Activated T-cell treated with anti-CD3 and anti-CD28 coated beads, Interleukin-2, amount 50 U/mL, for 72 hours (primary cell): ENCODE data around the gene ZFYVE21. TPM values are rescaled to one million over a fixed set of nuclear protein-coding genes. Genes with fewer than 3 reads are reported as not detected.

Experiments used
- ATAC-seq, 2 donors: fragments of 150-1000 bp; cut with Tn5 transposase; replicated peaks in 1 of 2; 2 replicates each; pipeline ENCODE4 v1.10.0; 2021; ENCODE audit warnings: moderate library complexity in 2 of 2, mild to moderate bottlenecking in 1 of 2
- DNase-seq, 2 donors: peaks; one replicate each; pipeline ENCODE4 v3.0.0; 2021 to 2022; ENCODE audit warnings: mixed read lengths in 1 of 2
- H3K27ac Mint-ChIP-seq: one replicate; pipeline ENCODE4 v1.8.0; 2022; ENCODE audit warnings: mild to moderate bottlenecking, moderate library complexity, mixed read lengths
- H3K27me3 Mint-ChIP-seq: one replicate; pipeline ENCODE4 v1.8.0; 2022; ENCODE audit warnings: low read depth, mixed read lengths
- H3K36me3 Mint-ChIP-seq, 2 donors: one replicate each; pipeline ENCODE4 v1.8.0; 2022; ENCODE audit warnings: mixed read lengths in 2 of 2, mild to moderate bottlenecking in 1 of 2; ENCODE audit not compliant: insufficient read depth in 2 of 2
- H3K4me1 Mint-ChIP-seq: one replicate; pipeline ENCODE4 v1.8.0; 2022; ENCODE audit warnings: low read depth, mixed read lengths
- H3K4me3 Mint-ChIP-seq, 2 donors: one replicate each; pipeline ENCODE4 v1.8.0; 2022; ENCODE audit warnings: mild to moderate bottlenecking in 2 of 2, mixed read lengths in 2 of 2, moderate library complexity in 2 of 2
- H3K9me3 Mint-ChIP-seq, 2 donors: one replicate each; pipeline ENCODE4 v1.8.0; 2022; ENCODE audit warnings: mixed read lengths in 2 of 2
- total RNA-seq, 2 donors: library from RNA; stranded (reverse); gene quantifications; one replicate each; pipeline ENCODE4 v1.2.3, GENCODE V29; 2022

Gene ZFYVE21
- total RNA-seq, 2 donors from 2014 or later = 11.6 to 15.7 TPM

- Mint-ChIP-seq H3K36me3 (no peaks in the 10 kb centered on the region), H3K9me3 (no peaks in the 10 kb centered on the region), H3K4me3 (no peak overlapping the region), H3K4me1 (no peaks in the 10 kb centered on the region), H3K27me3 (no peaks in the 10 kb centered on the region), H3K27ac (no peak overlapping the region)
- ATAC-seq = no peak
- no peak for DNase-seq
These were observed 26.3 kb downstream of the ZFYVE21 start for GRCh38 chr14:103741876-103742275.

DNA sequence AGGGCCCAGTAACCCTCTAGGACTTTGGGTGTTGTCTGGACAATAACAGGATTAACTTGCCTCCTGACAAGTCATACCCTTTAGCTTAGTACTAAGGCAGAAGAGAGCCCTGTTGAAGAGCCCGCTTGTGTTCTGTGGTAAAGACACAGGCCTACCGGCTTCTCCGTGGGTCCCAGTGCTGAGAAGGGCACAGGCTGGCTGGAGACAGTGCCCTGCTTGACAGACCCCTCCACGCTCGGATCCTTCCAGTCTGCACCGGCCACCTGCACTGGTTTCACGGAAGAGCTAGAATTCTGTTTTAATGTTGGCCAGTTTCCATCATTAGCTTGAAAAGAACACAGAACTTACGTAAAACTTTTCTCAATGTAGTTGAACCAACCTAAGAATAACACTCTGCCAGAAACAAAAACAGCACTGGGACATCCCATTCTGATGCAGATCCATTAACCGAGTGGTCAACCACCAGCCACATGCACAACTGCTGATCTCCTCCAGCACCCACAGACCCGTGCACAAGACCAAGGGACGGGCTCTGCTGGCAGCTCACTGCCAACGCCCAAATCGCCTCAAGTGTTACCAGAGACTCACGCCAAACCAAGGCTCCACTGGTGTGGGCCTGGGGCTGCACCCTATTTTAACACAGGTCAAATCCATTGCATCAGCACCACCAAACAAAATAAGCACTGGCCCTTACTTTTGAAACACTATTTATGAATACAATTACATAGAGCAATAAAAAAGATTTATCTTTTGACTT, 27.1 kb downstream of the ZFYVE21 start:
- H3K4me3 Mint-ChIP-seq = no peak overlapping the region
- H3K4me1 Mint-ChIP-seq = no peaks in the 10 kb centered on the region
- H3K9me3 Mint-ChIP-seq = no peaks in the 10 kb centered on the region
- no peak overlapping the region for H3K27ac Mint-ChIP-seq
- DNase-seq (no peak), ATAC-seq (no peak)
- no peaks in the 10 kb centered on the region for H3K27me3 Mint-ChIP-seq
- no peaks in the 10 kb centered on the region for H3K36me3 Mint-ChIP-seq

- H3K9me3 Mint-ChIP-seq = no peaks in the 10 kb centered on the region
- no peaks in the 10 kb centered on the region for H3K27me3 Mint-ChIP-seq
- ATAC-seq (no peak), DNase-seq (no peak)
- peaks cover 8% of the 10 kb centered on the region for H3K4me1 Mint-ChIP-seq
- H3K27ac Mint-ChIP-seq = no peak overlapping the region
- no peaks in the 10 kb centered on the region for H3K36me3 Mint-ChIP-seq
- no peak overlapping the region for H3K4me3 Mint-ChIP-seq
These were observed 28.1 kb downstream of the ZFYVE21 start for GRCh38 chr14:103743691-103744090.

GRCh38 chr14:103744621-103745395, 29.2 kb downstream of the ZFYVE21 start:
- Mint-ChIP-seq H3K27me3 (no peaks in the 10 kb centered on the region), H3K4me3 (no peak overlapping the region), H3K4me1 (peaks cover 18% of the 10 kb centered on the region), H3K27ac (no peak overlapping the region), H3K36me3 (no peaks in the 10 kb centered on the region), H3K9me3 (no peaks in the 10 kb centered on the region)
- ATAC-seq (no peak), DNase-seq (no peak)

- ATAC-seq = no peak
- no peak for DNase-seq
- H3K4me1 Mint-ChIP-seq = peaks cover 23% of the 10 kb centered on the region
- no peaks in the 10 kb centered on the region for H3K9me3 Mint-ChIP-seq
- no peaks in the 10 kb centered on the region for H3K27me3 Mint-ChIP-seq
- no peak overlapping the region for H3K27ac Mint-ChIP-seq
- no peaks in the 10 kb centered on the region for H3K36me3 Mint-ChIP-seq
- no peak overlapping the region for H3K4me3 Mint-ChIP-seq
These were observed 29.8 kb downstream of the ZFYVE21 start for GRCh38 chr14:103745424-103745823.

GRCh38 chr14:103746701-103747100, 31.1 kb downstream of the ZFYVE21 start:
- no peaks in the 10 kb centered on the region for H3K27me3 Mint-ChIP-seq
- no peaks in the 10 kb centered on the region for H3K36me3 Mint-ChIP-seq
- H3K4me3 Mint-ChIP-seq = no peak overlapping the region
- H3K9me3 Mint-ChIP-seq = no peaks in the 10 kb centered on the region
- ATAC-seq (no peak), DNase-seq (no peak)
- no peak overlapping the region for H3K27ac Mint-ChIP-seq
- H3K4me1 Mint-ChIP-seq = peaks cover 23% of the 10 kb centered on the region

DNA sequence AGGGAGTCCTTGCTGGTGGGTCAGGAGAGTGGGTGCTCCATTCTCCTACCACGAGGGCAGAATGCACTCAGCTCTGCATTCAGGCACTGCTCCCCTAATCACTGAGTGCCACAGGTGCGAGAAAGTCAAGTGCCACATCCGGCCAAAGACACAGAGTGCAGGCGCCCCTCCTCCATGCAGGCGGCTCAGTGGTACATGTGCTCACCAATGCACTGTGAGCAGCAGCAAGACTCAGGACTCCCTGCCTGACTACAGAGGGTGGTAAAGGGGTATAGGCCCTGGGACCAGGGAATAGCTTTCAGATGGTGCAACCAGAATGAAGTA, 32.9 kb downstream of the ZFYVE21 start:
- peak; percentile 52 for DNase-seq

DNA sequence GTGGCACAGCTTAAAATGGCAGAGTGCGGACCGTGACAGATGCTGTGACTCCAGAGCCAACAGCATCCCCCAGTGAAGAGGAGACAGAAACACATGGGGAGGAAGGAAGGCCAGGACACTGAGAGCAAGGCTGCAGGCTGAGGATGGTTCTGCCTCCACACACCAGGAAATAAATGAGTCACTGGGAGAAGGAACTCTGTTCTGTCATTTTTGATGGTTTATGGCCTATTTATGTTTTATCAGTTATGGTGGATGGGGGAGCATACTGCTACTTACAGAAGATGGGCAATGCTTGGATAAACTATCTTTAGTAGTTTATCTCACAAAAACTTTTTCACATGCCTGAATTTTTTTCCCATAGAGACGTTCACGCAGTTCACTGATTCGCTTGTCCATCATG, 33.8 kb downstream of the ZFYVE21 start:
- DNase-seq = no peak
- H3K4me3 Mint-ChIP-seq = no peak overlapping the region
- no peaks in the 10 kb centered on the region for H3K27me3 Mint-ChIP-seq
- H3K36me3 Mint-ChIP-seq = no peaks in the 10 kb centered on the region
- no peak for ATAC-seq
- H3K9me3 Mint-ChIP-seq = no peaks in the 10 kb centered on the region
- peaks cover 23% of the 10 kb centered on the region for H3K4me1 Mint-ChIP-seq
- H3K27ac Mint-ChIP-seq = no peak overlapping the region

More for the DNA sequence above, 32.9 kb downstream of the ZFYVE21 start:
- H3K4me1 Mint-ChIP-seq = peaks cover 23% of the 10 kb centered on the region
- peak overlapping the region in 1 of 2 donors; percentile 31 for H3K4me3 Mint-ChIP-seq
- H3K27me3 Mint-ChIP-seq = no peaks in the 10 kb centered on the region
- H3K36me3 Mint-ChIP-seq = no peaks in the 10 kb centered on the region
- H3K27ac Mint-ChIP-seq = no peak overlapping the region
- no peaks in the 10 kb centered on the region for H3K9me3 Mint-ChIP-seq
- ATAC-seq = peak; percentile 94 to 96

DNA sequence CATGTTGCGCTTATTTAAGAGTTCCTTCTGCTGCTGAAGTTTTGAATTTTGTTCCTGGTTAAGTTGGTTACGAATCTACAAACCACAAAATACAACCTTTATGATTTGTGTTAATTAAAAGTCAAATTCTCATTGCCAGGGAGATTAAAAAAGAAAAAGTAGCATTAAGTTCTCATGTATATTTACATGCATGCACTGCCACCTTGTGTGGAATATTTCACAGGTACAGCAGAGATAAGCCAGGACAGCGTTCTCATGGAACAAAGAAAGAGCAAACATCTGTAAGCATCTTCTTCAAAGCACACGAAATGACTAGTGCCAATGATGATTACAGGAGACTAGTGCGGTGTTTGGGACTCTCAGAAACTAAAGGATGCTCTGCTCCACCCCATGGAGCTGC, 34.2 kb downstream of the ZFYVE21 start:
- DNase-seq (no peak), ATAC-seq (no peak)
- Mint-ChIP-seq H3K9me3 (no peaks in the 10 kb centered on the region), H3K36me3 (no peaks in the 10 kb centered on the region), H3K27ac (no peak overlapping the region), H3K4me3 (no peak overlapping the region), H3K27me3 (no peaks in the 10 kb centered on the region), H3K4me1 (peaks cover 23% of the 10 kb centered on the region)

DNA sequence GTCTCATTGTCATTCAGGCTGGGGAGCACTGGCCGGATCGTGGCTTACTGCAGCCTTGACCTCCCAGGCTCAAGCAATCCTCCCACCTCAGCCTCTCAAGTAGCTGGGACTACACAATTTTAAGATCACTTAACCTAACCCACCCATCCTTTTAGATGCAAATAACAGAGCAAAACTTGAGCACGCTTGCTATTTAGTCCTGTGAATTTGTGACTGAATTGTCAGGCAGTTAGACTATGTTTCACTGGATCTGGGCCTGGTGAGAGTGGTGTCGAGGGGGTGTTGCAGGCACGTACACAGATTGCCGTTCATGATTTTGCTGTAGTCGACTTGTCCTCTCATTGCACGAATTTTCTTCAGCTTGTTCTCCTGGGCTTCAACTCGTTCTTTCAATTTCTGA, 38.2 kb downstream of the ZFYVE21 start:
- no peaks in the 10 kb centered on the region for H3K9me3 Mint-ChIP-seq
- no peaks in the 10 kb centered on the region for H3K27me3 Mint-ChIP-seq
- no peak for ATAC-seq
- peaks cover 14% of the 10 kb centered on the region for H3K4me1 Mint-ChIP-seq
- H3K36me3 Mint-ChIP-seq = no peaks in the 10 kb centered on the region
- no peak overlapping the region for H3K4me3 Mint-ChIP-seq
- DNase-seq = no peak
- peak overlapping the region; percentile 48 for H3K27ac Mint-ChIP-seq

DNA sequence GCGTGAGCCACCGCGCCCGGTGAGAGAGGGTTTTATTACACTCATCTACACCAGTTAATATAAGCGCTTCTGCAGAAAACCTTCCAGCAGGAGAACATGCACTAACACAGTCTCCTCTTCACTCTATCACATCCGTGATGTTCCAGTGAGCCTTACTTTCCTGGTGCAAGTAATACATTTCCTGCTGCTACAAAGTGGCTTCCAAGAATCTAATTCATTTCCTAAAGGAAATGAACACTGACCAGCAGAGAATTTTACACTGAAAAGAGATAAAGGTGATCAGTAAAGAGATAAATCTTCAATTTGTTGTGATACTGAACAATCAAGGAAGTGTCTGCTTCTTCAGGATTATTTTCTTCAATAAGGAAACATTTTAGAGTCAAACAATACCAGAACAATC, 39.5 kb downstream of the ZFYVE21 start:
- Mint-ChIP-seq H3K4me3 (no peak overlapping the region), H3K36me3 (no peaks in the 10 kb centered on the region), H3K27ac (no peak overlapping the region), H3K27me3 (no peaks in the 10 kb centered on the region), H3K4me1 (peaks cover 3% of the 10 kb centered on the region), H3K9me3 (no peaks in the 10 kb centered on the region)
- no peak for DNase-seq
- ATAC-seq = no peak

DNA sequence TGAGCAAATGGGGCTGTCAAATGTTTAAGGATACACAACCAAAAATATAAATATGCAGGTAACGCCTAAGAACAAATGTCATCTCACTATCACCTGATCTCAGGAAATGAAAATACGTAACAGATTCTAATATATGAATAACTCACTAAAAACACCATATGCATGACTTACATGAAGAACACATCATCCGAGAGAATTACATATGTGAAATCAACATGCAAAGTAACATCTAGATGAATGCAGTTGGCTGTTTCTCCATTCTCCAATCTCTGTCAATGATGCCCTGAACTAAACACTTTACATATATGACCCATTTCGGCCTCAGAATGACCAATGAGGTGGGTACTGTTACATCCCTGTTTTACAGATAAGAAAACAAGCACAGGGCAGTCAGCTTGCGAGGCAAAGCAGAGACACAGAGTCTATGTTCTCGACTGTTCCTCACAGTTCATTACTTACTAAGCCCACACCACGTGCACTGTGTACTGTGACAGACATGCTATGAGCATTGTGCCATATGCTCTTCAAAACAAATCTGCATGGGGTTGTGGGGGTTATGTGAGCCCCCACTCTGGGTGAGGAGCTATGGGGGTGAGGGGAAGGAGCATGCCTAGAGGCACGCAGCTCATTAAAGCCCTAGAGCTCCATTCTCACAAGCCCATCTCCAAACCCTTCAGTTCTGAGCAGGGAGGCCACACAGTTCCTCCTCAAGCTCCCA, 42.6 kb downstream of the ZFYVE21 start:
- no peak overlapping the region for H3K27ac Mint-ChIP-seq
- no peak for DNase-seq
- ATAC-seq = no peak
- no peak overlapping the region for H3K4me3 Mint-ChIP-seq
- H3K9me3 Mint-ChIP-seq = no peaks in the 10 kb centered on the region
- H3K27me3 Mint-ChIP-seq = no peaks in the 10 kb centered on the region
- no peaks in the 10 kb centered on the region for H3K4me1 Mint-ChIP-seq
- no peaks in the 10 kb centered on the region for H3K36me3 Mint-ChIP-seq

GRCh38 chr14:103762036-103762435, 46.4 kb downstream of the ZFYVE21 start:
- H3K36me3 Mint-ChIP-seq = no peaks in the 10 kb centered on the region
- DNase-seq (no peak), ATAC-seq (no peak)
- H3K4me1 Mint-ChIP-seq = no peaks in the 10 kb centered on the region
- no peaks in the 10 kb centered on the region for H3K9me3 Mint-ChIP-seq
- H3K4me3 Mint-ChIP-seq = no peak overlapping the region
- H3K27ac Mint-ChIP-seq = no peak overlapping the region
- no peaks in the 10 kb centered on the region for H3K27me3 Mint-ChIP-seq
